OCI-LY7 (cell line): Measurements from ENCODE around the gene ADCY9.

ENCODE experiments used
- EZH2phosphoT487 ChIP-seq: fragments of 200-600 bp; sonication (generic); IDR thresholded peaks from 2 replicates; pipeline ENCODE4 v1.6.1; 2018; ENCODE audit warnings: low read depth, borderline replicate concordance, mild to moderate bottlenecking, mixed run types, antibody characterized with exemption, low read length, moderate library complexity, mixed read lengths
- TF ChIP-seq, protein P1 (sequence below): fragments of 200-600 bp; sonication (generic); conservative IDR thresholded peaks from 2 replicates; pipeline ENCODE4 v1.5.1; 2014; ENCODE audit warnings: mild to moderate bottlenecking, antibody characterized with exemption, low read length, moderate library complexity, mixed read lengths

GRCh38 chr16:4135537-4135936, 19.3 kb upstream of the ADCY9 start:
- TF ChIP-seq, protein P1, sequence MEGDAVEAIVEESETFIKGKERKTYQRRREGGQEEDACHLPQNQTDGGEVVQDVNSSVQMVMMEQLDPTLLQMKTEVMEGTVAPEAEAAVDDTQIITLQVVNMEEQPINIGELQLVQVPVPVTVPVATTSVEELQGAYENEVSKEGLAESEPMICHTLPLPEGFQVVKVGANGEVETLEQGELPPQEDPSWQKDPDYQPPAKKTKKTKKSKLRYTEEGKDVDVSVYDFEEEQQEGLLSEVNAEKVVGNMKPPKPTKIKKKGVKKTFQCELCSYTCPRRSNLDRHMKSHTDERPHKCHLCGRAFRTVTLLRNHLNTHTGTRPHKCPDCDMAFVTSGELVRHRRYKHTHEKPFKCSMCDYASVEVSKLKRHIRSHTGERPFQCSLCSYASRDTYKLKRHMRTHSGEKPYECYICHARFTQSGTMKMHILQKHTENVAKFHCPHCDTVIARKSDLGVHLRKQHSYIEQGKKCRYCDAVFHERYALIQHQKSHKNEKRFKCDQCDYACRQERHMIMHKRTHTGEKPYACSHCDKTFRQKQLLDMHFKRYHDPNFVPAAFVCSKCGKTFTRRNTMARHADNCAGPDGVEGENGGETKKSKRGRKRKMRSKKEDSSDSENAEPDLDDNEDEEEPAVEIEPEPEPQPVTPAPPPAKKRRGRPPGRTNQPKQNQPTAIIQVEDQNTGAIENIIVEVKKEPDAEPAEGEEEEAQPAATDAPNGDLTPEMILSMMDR, result no peak
- no peak for TF ChIP-seq EZH2phosphoT487
